Choroid plexus epithelial cell (primary cell): Measurements from ENCODE around the gene NRAS.

Source experiments
- DNase-seq: peaks from one replicate; pipeline ENCODE4 v3.0.0-alpha.2; 2010; ENCODE audit warnings: low read depth
- H3K4me3 ChIP-seq: 2 replicates; pipeline ENCODE4 v1.5.1; 2011; ENCODE audit warnings: low read depth, mild to moderate bottlenecking, control low read depth, low read length, moderate library complexity
- TF ChIP-seq, protein P1 (sequence below): conservative IDR thresholded peaks from 2 replicates; pipeline ENCODE4 v1.5.1; 2011; ENCODE audit warnings: low read depth, mild to moderate bottlenecking, control low read depth, inconsistent platforms, low read length, moderate library complexity

The NRAS gene

GRCh38 chr1:114741963-114742746, 25.6 kb upstream of the NRAS start:
- H3K4me3 ChIP-seq, result no peak overlapping the region
- no peak for DNase-seq
- TF ChIP-seq, protein P1, sequence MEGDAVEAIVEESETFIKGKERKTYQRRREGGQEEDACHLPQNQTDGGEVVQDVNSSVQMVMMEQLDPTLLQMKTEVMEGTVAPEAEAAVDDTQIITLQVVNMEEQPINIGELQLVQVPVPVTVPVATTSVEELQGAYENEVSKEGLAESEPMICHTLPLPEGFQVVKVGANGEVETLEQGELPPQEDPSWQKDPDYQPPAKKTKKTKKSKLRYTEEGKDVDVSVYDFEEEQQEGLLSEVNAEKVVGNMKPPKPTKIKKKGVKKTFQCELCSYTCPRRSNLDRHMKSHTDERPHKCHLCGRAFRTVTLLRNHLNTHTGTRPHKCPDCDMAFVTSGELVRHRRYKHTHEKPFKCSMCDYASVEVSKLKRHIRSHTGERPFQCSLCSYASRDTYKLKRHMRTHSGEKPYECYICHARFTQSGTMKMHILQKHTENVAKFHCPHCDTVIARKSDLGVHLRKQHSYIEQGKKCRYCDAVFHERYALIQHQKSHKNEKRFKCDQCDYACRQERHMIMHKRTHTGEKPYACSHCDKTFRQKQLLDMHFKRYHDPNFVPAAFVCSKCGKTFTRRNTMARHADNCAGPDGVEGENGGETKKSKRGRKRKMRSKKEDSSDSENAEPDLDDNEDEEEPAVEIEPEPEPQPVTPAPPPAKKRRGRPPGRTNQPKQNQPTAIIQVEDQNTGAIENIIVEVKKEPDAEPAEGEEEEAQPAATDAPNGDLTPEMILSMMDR, result no peak

DNA sequence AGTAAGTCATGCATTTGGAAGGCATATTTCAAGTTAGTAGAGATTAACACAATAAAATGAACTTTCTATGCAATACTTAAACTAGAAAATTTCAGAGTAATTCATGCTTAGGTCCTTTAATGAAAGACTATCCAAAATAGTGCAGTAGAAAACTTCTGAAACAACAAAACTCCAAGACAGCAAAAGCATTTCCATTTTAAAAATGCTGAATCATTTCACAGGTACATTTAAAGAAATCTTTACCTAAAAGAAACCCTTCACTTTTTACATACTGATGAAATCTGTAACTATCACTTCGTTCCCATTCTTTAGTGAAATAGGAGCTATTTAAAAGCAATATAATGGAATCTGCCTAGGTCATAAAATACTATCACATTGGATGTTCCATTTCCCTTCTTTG, 23.8 kb upstream of the NRAS start:
- TF ChIP-seq, protein P1, result no peak
- no peak for DNase-seq
- H3K4me3 ChIP-seq, result no peak overlapping the region

DNA sequence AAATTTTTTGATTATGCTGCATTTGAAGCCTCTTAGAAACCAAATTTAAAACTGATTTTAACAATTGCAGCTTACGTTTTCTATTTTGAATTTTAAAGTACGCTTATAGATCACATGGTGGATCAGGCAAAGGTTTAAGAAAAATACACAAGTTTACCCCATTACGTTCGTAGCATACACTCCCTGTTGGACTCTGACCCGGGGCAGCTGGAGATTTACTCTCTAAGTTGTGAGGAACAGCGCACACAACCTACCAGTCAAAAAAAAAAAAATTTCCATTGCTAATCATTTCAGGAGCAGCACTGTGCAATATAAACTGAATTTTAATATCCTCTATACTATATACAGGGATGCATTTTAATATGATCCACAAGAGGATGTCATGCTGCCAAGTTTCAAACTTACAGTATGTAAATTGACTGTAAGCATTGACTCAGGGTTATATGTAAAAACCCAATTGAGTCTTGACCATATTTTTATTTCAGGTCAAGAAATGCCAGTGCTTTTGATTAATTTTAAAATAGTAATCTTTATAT, 20.8 kb upstream of the NRAS start:
- TF ChIP-seq, protein P1, result no peak
- DNase-seq, result no peak
- no peak overlapping the region for H3K4me3 ChIP-seq

DNA sequence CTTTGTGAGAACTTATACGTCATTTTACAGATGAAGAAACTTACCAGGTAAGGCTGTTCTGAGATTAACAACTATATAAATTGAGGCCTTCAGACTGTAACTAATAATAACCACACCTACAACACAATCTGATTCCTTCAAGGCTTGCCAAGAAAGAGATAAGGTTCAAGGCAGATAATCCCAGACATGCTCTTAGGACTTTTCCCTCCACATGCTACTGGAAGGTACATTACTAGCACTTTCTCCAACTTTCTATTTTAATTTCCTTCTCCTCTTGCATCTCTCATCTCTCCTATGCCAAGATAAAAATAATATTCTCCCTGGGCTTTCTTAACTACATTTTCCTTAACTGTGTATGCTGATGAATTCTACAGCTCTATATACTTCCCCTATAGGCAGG, 18.9 kb upstream of the NRAS start:
- DNase-seq, result no peak
- TF ChIP-seq, protein P1, result no peak
- H3K4me3 ChIP-seq, result no peak overlapping the region

GRCh38 chr1:114729782-114730181, 13.2 kb upstream of the NRAS start:
- no peak for DNase-seq
- TF ChIP-seq, protein P1, result no peak

GRCh38 chr1:114728553-114728952, 12.0 kb upstream of the NRAS start:
- no peak for DNase-seq
- TF ChIP-seq, protein P1, result no peak
- no peak overlapping the region for H3K4me3 ChIP-seq

More at GRCh38 chr1:114729782-114730181, 13.2 kb upstream of the NRAS start:
- no peak overlapping the region for H3K4me3 ChIP-seq

DNA sequence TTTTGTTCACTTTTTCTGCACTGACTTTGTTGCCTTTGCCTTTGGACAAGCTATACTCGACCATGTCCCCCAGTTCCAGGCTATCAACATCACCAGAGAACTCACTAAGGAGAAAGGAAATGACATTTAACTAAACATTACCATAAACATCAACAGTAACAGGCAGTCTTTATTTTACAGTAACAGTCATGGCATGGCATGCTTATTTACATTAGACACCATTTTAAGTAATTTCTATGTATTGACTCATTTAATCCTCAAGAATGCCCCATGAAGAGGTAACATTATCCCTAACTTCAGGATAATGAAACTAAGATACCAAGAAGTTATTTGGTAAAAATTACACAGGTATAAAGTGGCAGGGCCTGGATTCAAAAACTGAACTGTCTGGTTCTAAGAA, 8.7 kb upstream of the NRAS start:
- no peak for DNase-seq
- no peak overlapping the region for H3K4me3 ChIP-seq
- TF ChIP-seq, protein P1, result no peak
